Liver (tissue), 9 donors: Measurements from ENCODE around the gene CPEB1. TPM values are rescaled to one million over a fixed set of nuclear protein-coding genes. Genes with fewer than 3 reads are reported as not detected.

ENCODE experiments used
- DNase-seq: peaks from one replicate; pipeline ENCODE4 v3.0.0-alpha.2; 2017; ENCODE audit warnings: low spot score
- H3K27ac ChIP-seq, 2 donors: one replicate each; pipeline ENCODE4 v1.7.0; 2013; ENCODE audit warnings: inconsistent platforms in 2 of 2, low read length in 2 of 2, control low read depth in 1 of 2, low read depth in 1 of 2, mild to moderate bottlenecking in 1 of 2
- H3K27me3 ChIP-seq, 4 donors: one replicate each; pipeline versions ENCODE4 v1.6.1 to v1.7.0; 2013; ENCODE audit warnings: low read length in 3 of 4, inconsistent platforms in 1 of 4, mild to moderate bottlenecking in 1 of 4, moderate library complexity in 1 of 4; ENCODE audit not compliant: control insufficient read depth in 4 of 4, insufficient read depth in 4 of 4
- H3K36me3 ChIP-seq, 4 donors: one replicate each; pipeline versions ENCODE4 v1.6.1 to v1.7.0; 2013; ENCODE audit warnings: low read length in 3 of 4, mild to moderate bottlenecking in 3 of 4, low read depth in 1 of 4, moderate library complexity in 1 of 4; ENCODE audit not compliant: control insufficient read depth in 4 of 4, insufficient read depth in 3 of 4
- H3K4me1 ChIP-seq, 4 donors: one replicate each; pipeline versions ENCODE4 v1.6.1 to v1.7.0; 2013; ENCODE audit warnings: low read length in 3 of 4, mild to moderate bottlenecking in 3 of 4, moderate library complexity in 1 of 4; ENCODE audit not compliant: control insufficient read depth in 4 of 4, insufficient read depth in 4 of 4
- H3K4me3 ChIP-seq, 3 donors: one replicate each; pipeline versions ENCODE4 v1.6.1 to v1.7.0; 2013; ENCODE audit warnings: low read length in 3 of 3, control low read depth in 1 of 3, low read depth in 1 of 3, mild to moderate bottlenecking in 1 of 3
- H3K9ac ChIP-seq, 2 donors: one replicate each; pipeline ENCODE4 v1.7.0; 2013; ENCODE audit warnings: low read length in 2 of 2, mild to moderate bottlenecking in 2 of 2, moderate library complexity in 2 of 2, control low read depth in 1 of 2, low read depth in 1 of 2
- H3K9me3 ChIP-seq, 4 donors: one replicate each; pipeline versions ENCODE4 v1.6.1 to v1.7.0; 2013; ENCODE audit warnings: low read length in 3 of 4; ENCODE audit not compliant: control insufficient read depth in 4 of 4
- EGR1 ChIP-seq, 2 donors: IDR thresholded peaks; 2 replicates each; pipeline ENCODE4 v1.6.1; 2016 to 2018; ENCODE audit warnings: antibody characterized with exemption in 2 of 2, low read depth in 2 of 2
- FOXA2 ChIP-seq: IDR thresholded peaks from 2 replicates; pipeline ENCODE4 v1.6.1; 2016; ENCODE audit warnings: antibody characterized with exemption
- GABPA ChIP-seq, 2 donors: IDR thresholded peaks in 1 of 2; conservative IDR thresholded peaks in 1 of 2; 2 replicates each; pipeline ENCODE4 v1.6.1; 2016; ENCODE audit warnings: antibody characterized with exemption in 2 of 2, mild to moderate bottlenecking in 1 of 2, moderate library complexity in 1 of 2
- HNF4G ChIP-seq: IDR thresholded peaks from 2 replicates; pipeline ENCODE4 v1.6.1; 2016; ENCODE audit warnings: antibody characterized with exemption
- JUND ChIP-seq, 2 donors: IDR thresholded peaks; 2 replicates each; pipeline ENCODE4 v1.6.1; 2016; ENCODE audit warnings: antibody characterized with exemption in 2 of 2
- REST ChIP-seq: IDR thresholded peaks from 2 replicates; pipeline ENCODE4 v1.6.1; 2016; ENCODE audit warnings: antibody characterized with exemption, mild to moderate bottlenecking
- RXRA ChIP-seq, 2 donors: IDR thresholded peaks; 2 replicates each; pipeline ENCODE4 v1.6.1; 2017 to 2018; ENCODE audit warnings: antibody characterized with exemption in 2 of 2, mild to moderate bottlenecking in 1 of 2
- SP1 ChIP-seq: IDR thresholded peaks from 2 replicates; pipeline ENCODE4 v1.6.1; 2018; ENCODE audit warnings: antibody characterized with exemption, mild to moderate bottlenecking
- TAF1 ChIP-seq: conservative IDR thresholded peaks from 2 replicates; pipeline ENCODE4 v1.6.1; 2016; ENCODE audit warnings: antibody characterized with exemption, mild to moderate bottlenecking
- YY1 ChIP-seq: IDR thresholded peaks from 2 replicates; pipeline ENCODE4 v1.6.1; 2016; ENCODE audit warnings: antibody characterized with exemption, mild to moderate bottlenecking
- WGBS: extraction: QIAGEN DNeasy Blood & Tissue Kit; methylation state at CpG from one replicate; pipeline ENCODE4 v1.1.7; 2013; 5-methylcytosine and 5-hydroxymethylcytosine counted together
- polyA plus RNA-seq, 2 donors: library from polyadenylated mRNA; stranded (reverse) in 1 of 2; unstranded in 1 of 2; fragments of 200-250 nt in 1 of 2; fragments of >200 nt in 1 of 2; fragmentation: Nextera tagmentation in 1 of 2; extraction: Ambion mirVana in 1 of 2; gene quantifications; one replicate each; pipeline versions ENCODE4 v1.2.1 to v1.2.3, GENCODE V29; 2013 to 2015
- total RNA-seq, 2 donors: library from RNA; depleted of rRNA; stranded (reverse); fragments of >200 nt; gene quantifications; one replicate each; pipeline ENCODE4 v1.2.3, GENCODE V29; 2014
- TF ChIP-seq, protein P1 (sequence below): IDR thresholded peaks from 2 replicates; pipeline ENCODE4 v1.6.1; 2016; ENCODE audit warnings: antibody characterized with exemption
- TF ChIP-seq, protein P2 (sequence below): IDR thresholded peaks from 2 replicates; pipeline ENCODE4 v1.6.1; 2016; ENCODE audit warnings: antibody characterized with exemption
- donor health status: healthy.
- donor health status: healthy.
- donor health status: healthy.
- donor health status: healthy.
- donor health status: healthy.

CPEB1 gene
- total and polyA plus RNA-seq, 4 donors: under 0.01 to 0.14 (median 0.05) TPM; not detected in 1

GRCh38 chr15:82630033-82630432 lies 17.1 kb downstream of the CPEB1 start:
- no peak for TF ChIP-seq REST
- no peak for TF ChIP-seq YY1
- TF ChIP-seq, protein P1, sequence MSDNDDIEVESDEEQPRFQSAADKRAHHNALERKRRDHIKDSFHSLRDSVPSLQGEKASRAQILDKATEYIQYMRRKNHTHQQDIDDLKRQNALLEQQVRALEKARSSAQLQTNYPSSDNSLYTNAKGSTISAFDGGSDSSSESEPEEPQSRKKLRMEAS: no peak
- TF ChIP-seq, protein P2, sequence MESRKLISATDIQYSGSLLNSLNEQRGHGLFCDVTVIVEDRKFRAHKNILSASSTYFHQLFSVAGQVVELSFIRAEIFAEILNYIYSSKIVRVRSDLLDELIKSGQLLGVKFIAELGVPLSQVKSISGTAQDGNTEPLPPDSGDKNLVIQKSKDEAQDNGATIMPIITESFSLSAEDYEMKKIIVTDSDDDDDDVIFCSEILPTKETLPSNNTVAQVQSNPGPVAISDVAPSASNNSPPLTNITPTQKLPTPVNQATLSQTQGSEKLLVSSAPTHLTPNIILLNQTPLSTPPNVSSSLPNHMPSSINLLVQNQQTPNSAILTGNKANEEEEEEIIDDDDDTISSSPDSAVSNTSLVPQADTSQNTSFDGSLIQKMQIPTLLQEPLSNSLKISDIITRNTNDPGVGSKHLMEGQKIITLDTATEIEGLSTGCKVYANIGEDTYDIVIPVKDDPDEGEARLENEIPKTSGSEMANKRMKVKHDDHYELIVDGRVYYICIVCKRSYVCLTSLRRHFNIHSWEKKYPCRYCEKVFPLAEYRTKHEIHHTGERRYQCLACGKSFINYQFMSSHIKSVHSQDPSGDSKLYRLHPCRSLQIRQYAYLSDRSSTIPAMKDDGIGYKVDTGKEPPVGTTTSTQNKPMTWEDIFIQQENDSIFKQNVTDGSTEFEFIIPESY: no peak
- Histone ChIP-seq H3K9me3 (no peaks in the 10 kb centered on the region), H3K36me3 (no peaks in the 10 kb centered on the region), H3K9ac (no peak overlapping the region), H3K27me3 (peaks cover 0 to 3% (median 1%) of the 10 kb centered on the region in 4 donors), H3K27ac (no peak overlapping the region), H3K4me3 (no peak overlapping the region), H3K4me1 (no peaks in the 10 kb centered on the region)
- no peak for DNase-seq
- WGBS: 57% methylated on average over 4 of the region's 4 CpGs

DNA sequence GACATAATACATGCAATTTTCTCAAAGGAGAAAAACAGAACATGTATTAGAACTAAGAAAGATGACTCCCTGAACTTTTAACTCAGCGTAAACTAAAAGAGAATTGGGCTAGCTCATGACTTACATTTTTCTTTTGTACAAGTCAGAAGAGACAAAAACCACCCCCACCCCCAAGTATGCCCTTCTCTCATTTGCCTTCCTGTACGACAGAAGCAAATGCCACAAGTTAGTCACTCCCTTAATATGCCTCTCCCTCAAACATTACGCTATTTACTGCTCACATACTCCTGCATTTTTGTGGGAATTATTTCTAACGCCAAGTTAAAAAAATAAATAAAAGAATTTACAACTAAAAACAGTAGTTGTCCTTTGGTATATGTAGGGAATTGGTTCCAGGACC lies 22.0 kb downstream of the CPEB1 start:
- no peaks in the 10 kb centered on the region for H3K9me3 ChIP-seq

More for the DNA sequence above, 22.0 kb downstream of the CPEB1 start:
- H3K27me3 ChIP-seq: peaks cover 0 to 3% (median 0%) of the 10 kb centered on the region in 4 donors
- H3K4me3 ChIP-seq: no peak overlapping the region
- WGBS: 83% methylated on average over 4 of the region's 4 CpGs
- H3K36me3 ChIP-seq: no peaks in the 10 kb centered on the region
- H3K9ac ChIP-seq: no peak overlapping the region
- no peak overlapping the region for H3K27ac ChIP-seq
- TF ChIP-seq HNF4G: no peak
- no peak for TF ChIP-seq JUND (IDR thresholded peaks at IDR 0.05)
- TF ChIP-seq GABPA (IDR thresholded peaks at IDR 0.05 in 1 of 2, conservative IDR thresholded peaks at IDR 0.05 in 1 of 2): no peak
- no peak for TF ChIP-seq REST
- no peak for TF ChIP-seq RXRA (IDR thresholded peaks at IDR 0.05)
- no peak for TF ChIP-seq TAF1
- TF ChIP-seq FOXA2: no peak
- TF ChIP-seq, protein P2: no peak
- no peak for TF ChIP-seq SP1
- no peak for TF ChIP-seq EGR1 (IDR thresholded peaks at IDR 0.05; ENCODE audit: low read depth in 2 of 2)
- TF ChIP-seq YY1: no peak
- DNase-seq: no peak
- H3K4me1 ChIP-seq: no peaks in the 10 kb centered on the region
